HEK293T (cell line): ENCODE results near the gene RPL13A.

Source experiments
- CTCF ChIA-PET: fragments of 350-600 bp; formaldehyde crosslinking; extraction: SDS; loops from one replicate; lab custom pipeline; 2021; ENCODE audit warnings: antibody characterized with exemption, inconsistent platforms; lab: Yijun Ruan, JAX
- POLR2A ChIA-PET: fragments of 350-600 bp; formaldehyde crosslinking; extraction: SDS; loops from one replicate; lab custom pipeline; 2020; ENCODE audit warnings: antibody characterized with exemption, inconsistent platforms; lab: Yijun Ruan, JAX
- DNase-seq: peaks from one replicate; pipeline ENCODE4 v3.0.0; 2012; ENCODE audit warnings: mixed read lengths; ENCODE audit errors: extremely low spot score
- ARNT ChIP-seq: fragments of 450-650 bp; IDR thresholded peaks from 2 replicates; pipeline ENCODE4 v1.6.1; 2017; ENCODE audit warnings: mild to moderate bottlenecking
- BHLHE40 ChIP-seq: fragments of 450-650 bp; IDR thresholded peaks from 2 replicates; pipeline ENCODE4 v1.6.1; 2016; ENCODE audit warnings: mild to moderate bottlenecking, moderate library complexity, borderline replicate concordance
- CTBP1 ChIP-seq: fragments of 450-650 bp; IDR thresholded peaks from 2 replicates; pipeline ENCODE4 v1.6.1; 2016; ENCODE audit warnings: borderline replicate concordance
- ELF4 ChIP-seq: fragments of 450-650 bp; IDR thresholded peaks from 2 replicates; pipeline ENCODE4 v1.6.1; 2017; ENCODE audit warnings: antibody characterized with exemption
- FOXA1 ChIP-seq: fragments of 450-650 bp; IDR thresholded peaks from 2 replicates; pipeline ENCODE4 v1.6.1; 2016; ENCODE audit warnings: mild to moderate bottlenecking
- FOXK2 ChIP-seq: fragments of 450-650 bp; IDR thresholded peaks from 2 replicates; pipeline ENCODE4 v1.6.1; 2016; ENCODE audit warnings: mild to moderate bottlenecking
- FOXM1 ChIP-seq: fragments of 450-650 bp; IDR thresholded peaks from 2 replicates; pipeline ENCODE4 v1.6.1; 2017; ENCODE audit warnings: mild to moderate bottlenecking, borderline replicate concordance
- HDGF ChIP-seq: fragments of 450-650 bp; IDR thresholded peaks from 2 replicates; pipeline ENCODE4 v1.6.1; 2017; ENCODE audit warnings: antibody characterized with exemption, borderline replicate concordance
- L3MBTL2 ChIP-seq: fragments of 450-650 bp; conservative IDR thresholded peaks from 2 replicates; pipeline ENCODE4 v1.6.1; 2016; ENCODE audit warnings: mild to moderate bottlenecking
- LEF1 ChIP-seq: fragments of 450-650 bp; IDR thresholded peaks from 2 replicates; pipeline ENCODE4 v1.6.1; 2017; ENCODE audit warnings: mild to moderate bottlenecking, borderline replicate concordance
- NFRKB ChIP-seq: fragments of 450-650 bp; IDR thresholded peaks from 2 replicates; pipeline ENCODE4 v1.6.1; 2016; ENCODE audit warnings: mild to moderate bottlenecking, moderate library complexity
- PKNOX1 ChIP-seq: fragments of 450-650 bp; IDR thresholded peaks from 2 replicates; pipeline ENCODE4 v1.6.1; 2016
- SP1 ChIP-seq: fragments of 450-650 bp; IDR thresholded peaks from 2 replicates; pipeline ENCODE4 v1.6.1; 2017
- SUZ12 ChIP-seq: fragments of 450-650 bp; IDR thresholded peaks from 2 replicates; pipeline ENCODE4 v1.6.1; 2016; ENCODE audit warnings: mild to moderate bottlenecking
- TARDBP ChIP-seq: fragments of 450-650 bp; IDR thresholded peaks from 2 replicates; pipeline ENCODE4 v1.6.1; 2016
- ZNF384 ChIP-seq: fragments of 450-650 bp; IDR thresholded peaks from 2 replicates; pipeline ENCODE4 v1.6.1; 2016

RPL13A gene

GRCh38 chr19:49497047-49497788 is 9.8 kb downstream of the RPL13A start:
- POLR2A ChIA-PET: interaction anchor here (2.1 to 5.9 kb wide), 3 partner anchors 45 to 179 kb away, joined by 13 to 41 read pairs (median 18); partner anchors contain the start of genes ALDH16A1, PIH1D1, PRMT1 and SCAF1
- DNase-seq: no peak
- CTCF ChIA-PET: interaction anchor here (0.6 to 1.5 kb wide), 2 partner anchors 39 to 49 kb away, joined by 3 read pairs; no protein-coding TSS in a partner anchor
- no peak for TF ChIP-seq FOXA1
- TF ChIP-seq L3MBTL2: 0 out of 2 replicates have a peak, but pooled peaks have one; percentile 20

- CTCF ChIA-PET: no interaction called here
- POLR2A ChIA-PET: no interaction called here
- DNase-seq: no peak
- no peak for TF ChIP-seq LEF1
- TF ChIP-seq BHLHE40: no peak
- no peak for TF ChIP-seq NFRKB
- TF ChIP-seq FOXK2: no peak
- TF ChIP-seq SUZ12: no peak
- no peak for TF ChIP-seq SP1
- TF ChIP-seq FOXA1: no peak
- TF ChIP-seq L3MBTL2: no peak
- no peak for TF ChIP-seq ELF4
- TF ChIP-seq FOXM1: no peak
- no peak for TF ChIP-seq PKNOX1
- no peak for TF ChIP-seq TARDBP
- no peak for TF ChIP-seq HDGF
- no peak for TF ChIP-seq CTBP1
These were observed 10.3 kb downstream of the RPL13A start for GRCh38 chr19:49497789-49498103.

- POLR2A ChIA-PET: interaction anchor here (0.5 to 1.9 kb wide), 2 partner anchors 8 to 46 kb away, joined by 3 to 4 read pairs; partner anchors contain the start of gene PIH1D1
- no peak for DNase-seq
- CTCF ChIA-PET: interaction anchor here (1.0 kb wide), 1 partner anchor 72 kb away, joined by 3 read pairs; no protein-coding TSS in a partner anchor
- TF ChIP-seq SUZ12 (no peak), FOXK2 (no peak)
These were observed 11.1 kb downstream of the RPL13A start for GRCh38 chr19:49498475-49498874.

- POLR2A ChIA-PET: interaction anchor here (0.9 to 1.9 kb wide), 2 partner anchors 47 to 81 kb away, joined by 4 read pairs; partner anchors contain the start of genes NOSIP and PIH1D1
- no peak for DNase-seq
- CTCF ChIA-PET: interaction anchor here (1.0 kb wide), 1 partner anchor 71 kb away, joined by 3 read pairs; no protein-coding TSS in a partner anchor
- no peak for TF ChIP-seq TARDBP
- no peak for TF ChIP-seq ARNT
- TF ChIP-seq FOXK2: no peak
- no peak for TF ChIP-seq FOXA1
- TF ChIP-seq HDGF: no peak
- no peak for TF ChIP-seq PKNOX1
These were observed 11.7 kb downstream of the RPL13A start for GRCh38 chr19:49499030-49499670.

- ChIA-PET CTCF (interaction anchor here (0.6 to 5.0 kb wide), 5 partner anchors 19 to 173 kb away, joined by 3 to 56 read pairs (median 5); no protein-coding TSS in a partner anchor), POLR2A (interaction anchor here (0.9 to 1.1 kb wide), 3 partner anchors 44 to 67 kb away, joined by 3 to 5 read pairs (median 3); no protein-coding TSS in a partner anchor)
- peak; percentile 52 for DNase-seq
- TF ChIP-seq CTBP1: no peak
- TF ChIP-seq TARDBP: no peak
- no peak for TF ChIP-seq FOXM1
- no peak for TF ChIP-seq ARNT
- TF ChIP-seq FOXK2: no peak
- TF ChIP-seq ELF4: no peak
- TF ChIP-seq PKNOX1: no peak
- TF ChIP-seq LEF1: no peak
- TF ChIP-seq SUZ12: no peak
- no peak for TF ChIP-seq ZNF384
These were observed 15.6 kb downstream of the RPL13A start for GRCh38 chr19:49502866-49503581.

GRCh38 chr19:49503582-49503962 is 16.2 kb downstream of the RPL13A start:
- TF ChIP-seq NFRKB (no peak), TARDBP (no peak), CTBP1 (no peak), BHLHE40 (no peak), HDGF (no peak), LEF1 (no peak), ZNF384 (no peak), ARNT (no peak)
- CTCF ChIA-PET: interaction anchor here (0.6 to 5.0 kb wide), 5 partner anchors 19 to 173 kb away, joined by 3 to 56 read pairs (median 5); no protein-coding TSS in a partner anchor
- POLR2A ChIA-PET: interaction anchor here (0.9 to 1.2 kb wide), 2 partner anchors 8 to 43 kb away, joined by 3 to 6 read pairs; partner anchors contain the start of gene RPS11
- no peak for DNase-seq
